DND-41 (cell line): ENCODE data around the gene TOGARAM1.

Experiments
- ATAC-seq: fragments of 200-7000 bp; cut with Tn5 transposase; 3 replicates; pipeline ENCODE4 v1.9.1; 2021; ENCODE audit warnings: low read depth; ENCODE audit not compliant: insufficient read depth
- DNase-seq: peaks from one replicate; pipeline ENCODE4 v3.0.0-alpha.2; 2020
- H2AFZ ChIP-seq: 2 replicates; pipeline ENCODE4 v1.6.0; 2012; ENCODE audit warnings: low read depth, low read length
- H3K27ac ChIP-seq: 2 replicates; pipeline ENCODE4 v1.5.1; 2012; ENCODE audit warnings: low read length, inconsistent platforms
- H3K27me3 ChIP-seq: fragments of 200-600 bp; sonication (generic); 2 replicates; pipeline ENCODE4 v1.6.0; 2012; ENCODE audit warnings: low read length, mild to moderate bottlenecking, inconsistent platforms; ENCODE audit not compliant: insufficient read depth, poor library complexity
- H3K36me3 ChIP-seq: 2 replicates; pipeline ENCODE4 v1.5.1; 2012; ENCODE audit warnings: low read length, inconsistent platforms; ENCODE audit not compliant: insufficient read depth
- H3K4me1 ChIP-seq: 2 replicates; pipeline ENCODE4 v1.5.1; 2012; ENCODE audit warnings: mild to moderate bottlenecking, low read length; ENCODE audit not compliant: insufficient read depth
- H3K4me2 ChIP-seq: 2 replicates; pipeline ENCODE4 v1.6.0; 2012; ENCODE audit warnings: mild to moderate bottlenecking, moderate library complexity, low read length, inconsistent platforms; ENCODE audit not compliant: insufficient read depth
- H3K4me3 ChIP-seq, 2 experiments: fragments of 200-600 bp in 1 of 2; shearing (Covaris generic) in 1 of 2; 2 replicates each; pipeline ENCODE4 v1.5.1; 2012 to 2016; ENCODE audit warnings: inconsistent platforms in 2 of 2, low read length in 2 of 2, mild to moderate bottlenecking in 2 of 2, low read depth in 1 of 2, moderate library complexity in 1 of 2
- H3K79me2 ChIP-seq: 2 replicates; pipeline ENCODE4 v1.6.0; 2012; ENCODE audit warnings: low read length, inconsistent platforms; ENCODE audit not compliant: insufficient read depth
- H3K9ac ChIP-seq: 2 replicates; pipeline ENCODE4 v1.6.0; 2012; ENCODE audit warnings: low read depth, mild to moderate bottlenecking, inconsistent platforms, low read length, moderate library complexity
- H3K9me3 ChIP-seq: 2 replicates; pipeline ENCODE4 v1.5.1; 2012; ENCODE audit warnings: low read length, moderate library complexity, mild to moderate bottlenecking, inconsistent platforms; ENCODE audit not compliant: insufficient read depth, severe bottlenecking
- H4K20me1 ChIP-seq: 2 replicates; pipeline ENCODE4 v1.6.0; 2012; ENCODE audit warnings: low read length; ENCODE audit not compliant: insufficient read depth
- EZH2 ChIP-seq: IDR thresholded peaks from 3 replicates; pipeline ENCODE4 v1.6.1; 2012; ENCODE audit warnings: borderline replicate concordance, low read depth, mild to moderate bottlenecking, moderate library complexity, low read length, inconsistent platforms; ENCODE audit not compliant: severe bottlenecking
- TF ChIP-seq, protein P1 (sequence below): IDR thresholded peaks from 2 replicates; pipeline ENCODE4 v1.5.1; 2012; ENCODE audit warnings: borderline replicate concordance, low read length, moderate library complexity, mild to moderate bottlenecking; ENCODE audit not compliant: poor library complexity, severe bottlenecking; ENCODE audit errors: extremely low read depth

TOGARAM1 gene

DNA sequence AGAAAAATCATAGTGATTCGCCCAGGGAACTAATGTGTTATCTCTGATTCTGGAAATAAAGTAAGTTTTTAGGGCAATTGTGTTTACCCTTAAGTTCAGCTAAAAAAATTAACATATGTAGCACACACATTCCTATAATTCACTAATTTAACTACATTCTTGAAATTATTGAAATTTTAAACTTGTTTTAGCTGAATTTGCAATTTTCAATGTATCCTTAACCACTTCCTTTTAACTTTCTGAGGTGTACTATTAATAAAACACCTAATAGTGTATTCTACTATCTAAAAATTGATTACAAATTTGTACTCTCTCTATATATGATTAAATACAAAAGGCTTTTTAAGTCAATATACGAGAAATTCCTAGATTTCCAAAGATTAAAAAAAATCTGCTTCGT is 2.5 kb upstream of the TOGARAM1 start:
- no peak for DNase-seq
- Histone ChIP-seq H4K20me1 (peaks cover 28% of the 10 kb centered on the region), H3K9me3 (no peaks in the 10 kb centered on the region), H3K4me2 (peak overlapping the region; percentile 75), H2AFZ (no peak overlapping the region), H3K27ac (no peak overlapping the region), H3K9ac (peak overlapping the region; percentile 73; the same call in 1 of the 2 replicates), H3K79me2 (peaks cover 96% of the 10 kb centered on the region), H3K27me3 (no peaks in the 10 kb centered on the region), H3K4me3 (peak overlapping the region; percentile 88 to 89; a peak in 2 of 4 replicates), H3K36me3 (no peaks in the 10 kb centered on the region; the same call in 1 of the 2 replicates), H3K4me1 (peaks cover 47% of the 10 kb centered on the region)
- no peak for TF ChIP-seq EZH2
- TF ChIP-seq, protein P1, sequence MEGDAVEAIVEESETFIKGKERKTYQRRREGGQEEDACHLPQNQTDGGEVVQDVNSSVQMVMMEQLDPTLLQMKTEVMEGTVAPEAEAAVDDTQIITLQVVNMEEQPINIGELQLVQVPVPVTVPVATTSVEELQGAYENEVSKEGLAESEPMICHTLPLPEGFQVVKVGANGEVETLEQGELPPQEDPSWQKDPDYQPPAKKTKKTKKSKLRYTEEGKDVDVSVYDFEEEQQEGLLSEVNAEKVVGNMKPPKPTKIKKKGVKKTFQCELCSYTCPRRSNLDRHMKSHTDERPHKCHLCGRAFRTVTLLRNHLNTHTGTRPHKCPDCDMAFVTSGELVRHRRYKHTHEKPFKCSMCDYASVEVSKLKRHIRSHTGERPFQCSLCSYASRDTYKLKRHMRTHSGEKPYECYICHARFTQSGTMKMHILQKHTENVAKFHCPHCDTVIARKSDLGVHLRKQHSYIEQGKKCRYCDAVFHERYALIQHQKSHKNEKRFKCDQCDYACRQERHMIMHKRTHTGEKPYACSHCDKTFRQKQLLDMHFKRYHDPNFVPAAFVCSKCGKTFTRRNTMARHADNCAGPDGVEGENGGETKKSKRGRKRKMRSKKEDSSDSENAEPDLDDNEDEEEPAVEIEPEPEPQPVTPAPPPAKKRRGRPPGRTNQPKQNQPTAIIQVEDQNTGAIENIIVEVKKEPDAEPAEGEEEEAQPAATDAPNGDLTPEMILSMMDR, result no peak
- no peak for ATAC-seq

GRCh38 chr14:44960146-44960545 is 1.8 kb upstream of the TOGARAM1 start:
- peak overlapping the region; percentile 73 for H3K9ac ChIP-seq
- H4K20me1 ChIP-seq, result peaks cover 25% of the 10 kb centered on the region
- no peak overlapping the region for H2AFZ ChIP-seq
- peak overlapping the region; percentile 75 for H3K4me2 ChIP-seq
- peak overlapping the region; percentile 88 to 89; a peak in 3 of 4 replicates for H3K4me3 ChIP-seq
- DNase-seq, result no peak
- peaks cover 53% of the 10 kb centered on the region for H3K4me1 ChIP-seq
- no peak for ATAC-seq
- no peaks in the 10 kb centered on the region; the same call in 1 of the 2 replicates for H3K36me3 ChIP-seq
- TF ChIP-seq, protein P1, result no peak
- TF ChIP-seq EZH2, result no peak
- no peaks in the 10 kb centered on the region for H3K27me3 ChIP-seq
- peaks cover 97% of the 10 kb centered on the region for H3K79me2 ChIP-seq
- H3K27ac ChIP-seq, result peak overlapping the region; percentile 93; the same call in 1 of the 2 replicates
- H3K9me3 ChIP-seq, result no peaks in the 10 kb centered on the region

- DNase-seq (no peak), ATAC-seq (no peak)
- peak overlapping the region; percentile 88 to 89 for H3K4me3 ChIP-seq
- H3K4me2 ChIP-seq, result peak overlapping the region; percentile 75
- H3K36me3 ChIP-seq, result no peaks in the 10 kb centered on the region; the same call in 1 of the 2 replicates
- peak overlapping the region; percentile 93 for H3K27ac ChIP-seq
- no peaks in the 10 kb centered on the region for H3K9me3 ChIP-seq
- H2AFZ ChIP-seq, result peak overlapping the region; percentile 94; the same call in 1 of the 2 replicates
- peaks cover 58% of the 10 kb centered on the region for H3K4me1 ChIP-seq
- peak overlapping the region; percentile 73 for H3K9ac ChIP-seq
- TF ChIP-seq EZH2, result no peak
- TF ChIP-seq, protein P1, result no peak
- H3K27me3 ChIP-seq, result no peaks in the 10 kb centered on the region
- peaks cover 28% of the 10 kb centered on the region for H4K20me1 ChIP-seq
- peaks cover 97% of the 10 kb centered on the region for H3K79me2 ChIP-seq
Measured at GRCh38 chr14:44960646-44961045, 1.3 kb upstream of the TOGARAM1 start.

- Histone ChIP-seq H4K20me1 (peaks cover 28% of the 10 kb centered on the region), H2AFZ (peak overlapping the region; percentile 94), H3K9ac (peak overlapping the region; percentile 73), H3K9me3 (no peaks in the 10 kb centered on the region), H3K4me2 (peak overlapping the region; percentile 75), H3K27ac (peak overlapping the region; percentile 93), H3K4me3 (peak overlapping the region; percentile 88 to 89), H3K27me3 (no peaks in the 10 kb centered on the region), H3K79me2 (peaks cover 97% of the 10 kb centered on the region), H3K36me3 (no peaks in the 10 kb centered on the region; the same call in 1 of the 2 replicates), H3K4me1 (peaks cover 63% of the 10 kb centered on the region)
- ATAC-seq (peak; percentile 41), DNase-seq (peak; percentile 67)
- TF ChIP-seq, protein P1, result no peak
- no peak for TF ChIP-seq EZH2
Measured at GRCh38 chr14:44961151-44961553, 838 bp upstream of the TOGARAM1 start.
